Fibroblast of lung (primary cell): ENCODE measurements around the gene PSMB8. TPM values are rescaled to one million over a fixed set of nuclear protein-coding genes. Genes with fewer than 3 reads are reported as not detected.
"Not testable (repeated sequence)": the region's sequence is repeated elsewhere in the genome, so short reads cannot be mapped to it uniquely, and the experiment has no call there.

Experiments
- DNase-seq, 2 donors: peaks; one replicate each; pipeline versions ENCODE4 v3.0.0 to v3.0.0-alpha.2; 2010; ENCODE audit warnings: low read depth in 2 of 2
- H2AFZ ChIP-seq: 2 replicates; pipeline ENCODE4 v1.5.1; 2012; ENCODE audit warnings: low read length, control low read depth, inconsistent platforms
- H3K27ac ChIP-seq: 2 replicates; pipeline ENCODE4 v1.5.1; 2011; ENCODE audit warnings: low read length, control low read depth; ENCODE audit not compliant: insufficient read depth
- H3K27me3 ChIP-seq: 2 replicates; pipeline ENCODE4 v1.5.1; 2011; ENCODE audit warnings: mild to moderate bottlenecking, low read length; ENCODE audit not compliant: control insufficient read depth, insufficient read depth
- H3K36me3 ChIP-seq: 2 replicates; pipeline ENCODE4 v1.5.1; 2011; ENCODE audit warnings: low read length; ENCODE audit not compliant: control insufficient read depth, insufficient read depth
- H3K4me1 ChIP-seq: 2 replicates; pipeline ENCODE4 v1.5.1; 2011; ENCODE audit warnings: low read length; ENCODE audit not compliant: control insufficient read depth, insufficient read depth; ENCODE audit errors: extremely low read depth
- H3K4me2 ChIP-seq: 2 replicates; pipeline ENCODE4 v1.5.1; 2011; ENCODE audit warnings: low read length, control low read depth; ENCODE audit not compliant: insufficient read depth; ENCODE audit errors: extremely low read depth
- H3K4me3 ChIP-seq, 4 experiments: fragments of 200-600 bp in 1 of 4; sonication (generic) in 1 of 4; replicated peaks in 1 of 4; 2 replicates each; pipeline ENCODE4 v1.5.1; 2011 to 2016; ENCODE audit warnings: low read length in 4 of 4, low read depth in 3 of 4, mild to moderate bottlenecking in 3 of 4, control low read depth in 2 of 4, inconsistent platforms in 1 of 4, mixed read lengths in 1 of 4; ENCODE audit not compliant: insufficient read depth in 1 of 4; ENCODE audit errors: control extremely low read depth in 1 of 4
- H3K79me2 ChIP-seq: 2 replicates; pipeline ENCODE4 v1.5.1; 2012; ENCODE audit warnings: mild to moderate bottlenecking, low read length, inconsistent platforms; ENCODE audit not compliant: control insufficient read depth, insufficient read depth
- H3K9ac ChIP-seq: 2 replicates; pipeline ENCODE4 v1.5.1; 2011; ENCODE audit warnings: mild to moderate bottlenecking, low read length, control low read depth; ENCODE audit not compliant: insufficient read depth
- H3K9me3 ChIP-seq: 2 replicates; pipeline ENCODE4 v1.5.1; 2012; ENCODE audit warnings: low read depth, low read length; ENCODE audit not compliant: control insufficient read depth, insufficient read depth
- H4K20me1 ChIP-seq: 2 replicates; pipeline ENCODE4 v1.5.1; 2011; ENCODE audit warnings: low read length; ENCODE audit not compliant: control insufficient read depth, insufficient read depth; ENCODE audit errors: extremely low read depth
- CTCF ChIP-seq, 2 donors: IDR thresholded peaks in 1 of 2; conservative IDR thresholded peaks in 1 of 2; 1 replicate in 1 of 2; 2 replicates in 1 of 2; pipeline ENCODE4 v1.5.1; 2011 to 2012; ENCODE audit warnings: low read length in 2 of 2, control low read depth in 1 of 2, inconsistent platforms in 1 of 2, low read depth in 1 of 2, mild to moderate bottlenecking in 1 of 2
- EZH2 ChIP-seq: IDR thresholded peaks from 2 replicates; pipeline ENCODE4 v1.5.1; 2012; ENCODE audit warnings: low read length, control low read depth, mild to moderate bottlenecking; ENCODE audit errors: missing control alignments
- polyA plus RNA-seq, 2 donors: library from polyadenylated mRNA; depleted of rRNA in 1 of 2; stranded (reverse) in 1 of 2; unstranded in 1 of 2; fragments of >200 nt; gene quantifications; 2 replicates each; pipeline ENCODE4 v1.2.1, GENCODE V29; 2011 to 2012; ENCODE audit warnings: missing spikeins in 1 of 2
- total RNA-seq: library from RNA; depleted of rRNA; stranded (reverse); fragments of >200 nt; gene quantifications from 2 replicates; pipeline ENCODE4 v1.2.1, GENCODE V29; 2014

The PSMB8 gene
- total and polyA plus RNA-seq, 2 donors (not counting 1 experiment from before 2014, with no cell fraction given), result 77.3 to 80.0 TPM

GRCh38 chr6:32879691-32880090, 35.8 kb upstream of the PSMB8 start:
- Histone ChIP-seq H3K4me3 (no peak overlapping the region), H3K9ac (no peak overlapping the region), H3K4me2 (no peak overlapping the region), H3K79me2 (no peaks in the 10 kb centered on the region), H3K27ac (no peak overlapping the region), H3K36me3 (no peaks in the 10 kb centered on the region), H3K4me1 (peaks cover 6% of the 10 kb centered on the region), H3K27me3 (no peaks in the 10 kb centered on the region), H2AFZ (no peak overlapping the region), H3K9me3 (no peaks in the 10 kb centered on the region), H4K20me1 (no peaks in the 10 kb centered on the region)
- TF ChIP-seq EZH2 (peak; percentile 50), CTCF (conservative IDR thresholded peaks at IDR 0.05 in 1 of 2, IDR thresholded peaks at IDR 0.05 in 1 of 2; ENCODE audit: low read depth in 1 of 2, low read length in 2 of 2) (no peak)
- DNase-seq, result no peak

- Histone ChIP-seq H3K4me3 (no peak overlapping the region), H2AFZ (no peak overlapping the region), H3K79me2 (no peaks in the 10 kb centered on the region), H4K20me1 (no peaks in the 10 kb centered on the region), H3K27me3 (peaks cover 2% of the 10 kb centered on the region), H3K4me2 (no peak overlapping the region), H3K4me1 (no peaks in the 10 kb centered on the region), H3K36me3 (no peaks in the 10 kb centered on the region), H3K9me3 (no peaks in the 10 kb centered on the region), H3K9ac (no peak overlapping the region), H3K27ac (no peak overlapping the region)
- TF ChIP-seq EZH2, result no peak
- TF ChIP-seq CTCF (conservative IDR thresholded peaks at IDR 0.05 in 1 of 2, IDR thresholded peaks at IDR 0.05 in 1 of 2; ENCODE audit: low read depth in 1 of 2, low read length in 2 of 2), result no peak
- no peak for DNase-seq
These were observed 32.8 kb upstream of the PSMB8 start for GRCh38 chr6:32876603-32877002.

GRCh38 chr6:32873947-32874346, 30.1 kb upstream of the PSMB8 start:
- H3K9me3 ChIP-seq, H3K4me3 ChIP-seq, H3K79me2 ChIP-seq, H3K4me2 ChIP-seq, DNase-seq, H2AFZ ChIP-seq, H3K4me1 ChIP-seq, H3K36me3 ChIP-seq, H4K20me1 ChIP-seq, H3K27ac ChIP-seq, H3K9ac ChIP-seq, H3K27me3 ChIP-seq: not testable (repeated sequence)
